ENCODE data around the gene DNAH17.

Gene DNAH17

GRCh38 chr17:78384479-78385175, 192.6 kb downstream of the DNAH17 start:
- no peak for DNase-seq

- DNase-seq: peak; percentile 65
Measured at GRCh38 chr17:78383725-78384471, 193.3 kb downstream of the DNAH17 start.

DNA sequence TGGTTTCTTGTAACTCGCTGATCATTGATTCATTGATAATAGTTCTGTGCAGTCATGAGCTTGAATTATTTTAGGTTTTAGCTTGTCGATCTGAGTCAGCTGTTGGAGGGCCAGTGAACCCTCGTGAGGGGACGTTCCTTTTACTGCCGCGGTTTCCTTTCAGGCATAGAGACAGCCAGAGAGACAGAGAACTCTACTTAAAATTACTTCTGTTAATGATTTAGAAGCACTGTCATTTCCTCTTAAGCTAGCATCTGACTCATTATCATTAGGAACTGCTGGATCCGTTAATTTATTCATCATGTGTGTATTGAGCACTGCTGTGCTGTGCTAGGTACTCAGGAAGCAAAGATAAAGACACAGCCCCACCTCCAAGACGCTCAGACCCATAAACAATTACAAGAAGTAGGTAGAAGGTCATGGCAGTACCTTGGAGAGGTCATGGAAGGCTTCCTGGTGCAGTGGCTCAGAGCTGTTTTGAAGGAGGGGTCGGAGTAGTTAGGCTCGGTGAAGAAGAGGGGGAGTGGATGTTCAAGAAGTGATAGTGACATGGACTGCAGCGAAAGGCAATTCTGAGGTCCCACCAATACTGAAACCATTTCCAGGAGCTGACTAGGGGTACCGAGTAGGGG, 195.5 kb downstream of the DNAH17 start:
- DNase-seq: peak; percentile 69

- no peak for DNase-seq
Measured at GRCh38 chr17:78380370-78380769, 196.8 kb downstream of the DNAH17 start.

GRCh38 chr17:78379131-78379491, 198.1 kb downstream of the DNAH17 start:
- no peak for DNase-seq

- DNase-seq: peak; percentile 85
Measured at GRCh38 chr17:78378225-78379130, 198.7 kb downstream of the DNAH17 start, which contains the start of gene PGS1. PGS1 (plus strand) TSS chr17:78378649; CDS start chr17:78378666, 17 bp downstream.

DNA sequence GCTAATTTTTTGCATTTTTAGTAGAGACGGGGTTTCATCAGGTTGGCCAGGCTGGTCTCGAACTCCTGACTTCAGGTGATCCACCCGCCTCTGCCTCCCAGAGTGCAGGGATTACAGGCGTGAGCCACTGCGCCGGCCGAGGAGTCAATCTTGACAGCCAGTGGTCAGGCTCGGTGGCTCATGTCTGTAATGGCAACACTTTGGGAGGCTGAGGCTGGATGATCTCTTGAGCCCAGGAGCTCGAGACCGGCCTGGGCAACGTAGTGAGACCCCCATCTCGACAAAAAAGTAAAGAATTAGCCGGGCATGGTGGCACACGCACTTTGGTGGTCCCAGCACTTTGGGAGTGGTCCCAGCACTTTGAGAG, 199.4 kb downstream of the DNAH17 start:
- DNase-seq: no peak

- DNase-seq: no peak
Measured at GRCh38 chr17:78376161-78376560, 201.0 kb downstream of the DNAH17 start.

GRCh38 chr17:78375401-78376151, 201.6 kb downstream of the DNAH17 start:
- no peak for DNase-seq

DNA sequence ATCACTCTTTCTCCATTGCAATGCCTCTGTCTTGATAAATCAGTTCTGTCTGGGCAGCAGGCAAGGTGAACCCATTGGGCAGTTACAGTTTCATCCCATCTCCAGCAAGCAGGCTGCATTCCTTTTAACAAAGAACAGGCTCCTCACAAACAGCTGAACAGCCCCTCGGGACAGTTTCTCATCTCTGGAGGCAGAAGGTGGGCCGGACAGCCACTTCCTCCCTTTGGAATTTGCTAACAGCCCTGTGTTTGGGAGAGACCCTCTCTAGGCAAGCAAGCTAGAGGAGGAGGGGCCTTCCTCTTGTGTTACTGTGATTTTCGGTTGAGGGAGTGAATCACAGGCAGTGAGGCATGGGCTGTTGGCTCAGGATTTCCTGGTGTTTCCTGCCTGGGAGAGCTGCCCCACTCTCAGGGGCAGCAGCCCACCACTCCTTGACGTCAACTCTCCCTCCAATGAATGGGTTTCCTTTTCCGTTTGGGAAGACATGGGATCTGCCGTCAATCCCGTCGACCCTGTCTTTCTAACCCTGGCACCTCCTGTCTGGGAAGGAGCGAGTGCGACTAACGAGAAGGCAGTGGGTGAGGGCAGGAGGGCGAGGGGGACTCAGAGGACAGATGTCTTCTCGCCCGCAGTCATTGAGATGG, 202.4 kb downstream of the DNAH17 start:
- no peak for DNase-seq

GRCh38 chr17:78374189-78374588, 203.0 kb downstream of the DNAH17 start:
- no peak for DNase-seq
